GM19452 (cell line): ENCODE results near the gene SPATA31E1.
"Not testable (repeated sequence)": the region's sequence is repeated elsewhere in the genome, so short reads cannot be mapped to it uniquely, and the experiment has no call there.

Experiments used
- ATAC-seq: cut with Tn5 transposase; IDR thresholded peaks from one replicate; pipeline ENCODE4 v1.9.1; 2021; ENCODE audit not compliant: unreplicated experiment

The SPATA31E1 gene

GRCh38 chr9:87919013-87919412 lies 36.3 kb downstream of the SPATA31E1 start:
- not testable (repeated sequence) for ATAC-seq

- ATAC-seq, result not testable (repeated sequence)
Observed at GRCh38 chr9:87921561-87921960, 38.9 kb downstream of the SPATA31E1 start.

GRCh38 chr9:87923012-87923411 lies 40.3 kb downstream of the SPATA31E1 start:
- not testable (repeated sequence) for ATAC-seq

GRCh38 chr9:87924851-87925250 lies 42.2 kb downstream of the SPATA31E1 start:
- not testable (repeated sequence) for ATAC-seq

- not testable (repeated sequence) for ATAC-seq
Observed at GRCh38 chr9:87929152-87929551, 46.5 kb downstream of the SPATA31E1 start.

GRCh38 chr9:87934444-87934843 lies 51.8 kb downstream of the SPATA31E1 start:
- ATAC-seq, result not testable (repeated sequence)

- ATAC-seq, result not testable (repeated sequence)
Observed at GRCh38 chr9:87937352-87937751, 54.7 kb downstream of the SPATA31E1 start.

GRCh38 chr9:87937918-87938317 lies 55.2 kb downstream of the SPATA31E1 start:
- not testable (repeated sequence) for ATAC-seq

- ATAC-seq, result not testable (repeated sequence)
Observed at GRCh38 chr9:87938336-87938735, 55.7 kb downstream of the SPATA31E1 start.
